GM18505 (cell line): ENCODE measurements around the gene GLRX3.

Experiments
- ATAC-seq: cut with Tn5 transposase; IDR thresholded peaks from one replicate; pipeline ENCODE4 v1.9.1; 2021; ENCODE audit not compliant: unreplicated experiment
- POLR2A ChIP-seq: IDR thresholded peaks from 4 replicates; pipeline ENCODE4 v1.6.1; 2011; ENCODE audit warnings: borderline replicate concordance; ENCODE audit not compliant: insufficient read depth, insufficient read length; ENCODE audit errors: extremely low read depth

Gene GLRX3

GRCh38 chr10:130220251-130221185 lies 84.3 kb downstream of the GLRX3 start:
- TF ChIP-seq POLR2A = no peak
- ATAC-seq = no peak

GRCh38 chr10:130221456-130222375 lies 85.5 kb downstream of the GLRX3 start:
- TF ChIP-seq POLR2A = no peak
- ATAC-seq = no peak

- ATAC-seq = no peak
- no peak for TF ChIP-seq POLR2A
Measured at GRCh38 chr10:130222381-130222780, 86.2 kb downstream of the GLRX3 start.

GRCh38 chr10:130224228-130224627 lies 88.0 kb downstream of the GLRX3 start:
- TF ChIP-seq POLR2A = no peak
- no peak for ATAC-seq

DNA sequence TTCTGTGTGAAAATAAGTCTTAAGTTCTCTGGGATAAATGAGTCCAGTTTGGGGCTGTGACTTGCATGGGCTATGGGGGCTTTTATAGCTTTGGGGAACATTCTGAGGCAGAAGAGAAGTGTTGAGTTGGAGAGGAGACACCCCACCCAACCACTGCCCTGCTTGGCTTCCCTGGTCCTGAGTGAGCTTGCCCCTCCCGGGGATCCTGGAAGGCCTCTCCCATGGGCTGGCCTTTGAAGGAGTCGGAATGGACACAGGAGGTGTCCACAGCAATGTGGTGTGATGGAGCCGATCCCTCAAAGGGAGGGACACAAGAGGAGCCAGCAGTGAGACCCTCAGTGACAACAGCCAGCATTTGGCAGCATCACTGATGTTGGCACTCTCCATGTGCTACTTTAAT lies 89.8 kb downstream of the GLRX3 start:
- TF ChIP-seq POLR2A = no peak
- ATAC-seq = no peak

DNA sequence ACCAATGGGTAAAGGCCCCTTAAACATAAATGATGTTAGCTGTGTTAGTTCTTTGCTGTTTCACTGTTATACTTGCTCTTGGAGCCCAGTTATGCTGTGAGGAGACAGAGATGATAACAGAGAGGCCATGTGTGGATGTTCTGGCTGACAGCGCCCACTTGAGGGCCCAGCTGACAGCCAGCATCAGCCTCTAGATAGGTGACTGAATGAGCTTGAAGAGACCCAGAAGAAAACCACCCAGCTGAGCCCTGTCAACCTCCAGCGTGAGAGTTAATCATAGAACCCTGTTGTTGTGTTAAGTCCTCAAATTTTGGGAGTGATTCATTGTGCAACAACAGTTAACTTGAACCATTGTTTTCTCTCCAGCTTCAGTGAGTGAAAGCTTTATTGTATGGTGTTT lies 91.7 kb downstream of the GLRX3 start:
- no peak for TF ChIP-seq POLR2A
- ATAC-seq = no peak
